ENCODE measurements around the gene HYCC1.

- TF ChIP-seq, protein P1, sequence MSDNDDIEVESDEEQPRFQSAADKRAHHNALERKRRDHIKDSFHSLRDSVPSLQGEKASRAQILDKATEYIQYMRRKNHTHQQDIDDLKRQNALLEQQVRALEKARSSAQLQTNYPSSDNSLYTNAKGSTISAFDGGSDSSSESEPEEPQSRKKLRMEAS (IDR thresholded peaks at IDR 0.05), result no peak
- TF ChIP-seq, protein P2, sequence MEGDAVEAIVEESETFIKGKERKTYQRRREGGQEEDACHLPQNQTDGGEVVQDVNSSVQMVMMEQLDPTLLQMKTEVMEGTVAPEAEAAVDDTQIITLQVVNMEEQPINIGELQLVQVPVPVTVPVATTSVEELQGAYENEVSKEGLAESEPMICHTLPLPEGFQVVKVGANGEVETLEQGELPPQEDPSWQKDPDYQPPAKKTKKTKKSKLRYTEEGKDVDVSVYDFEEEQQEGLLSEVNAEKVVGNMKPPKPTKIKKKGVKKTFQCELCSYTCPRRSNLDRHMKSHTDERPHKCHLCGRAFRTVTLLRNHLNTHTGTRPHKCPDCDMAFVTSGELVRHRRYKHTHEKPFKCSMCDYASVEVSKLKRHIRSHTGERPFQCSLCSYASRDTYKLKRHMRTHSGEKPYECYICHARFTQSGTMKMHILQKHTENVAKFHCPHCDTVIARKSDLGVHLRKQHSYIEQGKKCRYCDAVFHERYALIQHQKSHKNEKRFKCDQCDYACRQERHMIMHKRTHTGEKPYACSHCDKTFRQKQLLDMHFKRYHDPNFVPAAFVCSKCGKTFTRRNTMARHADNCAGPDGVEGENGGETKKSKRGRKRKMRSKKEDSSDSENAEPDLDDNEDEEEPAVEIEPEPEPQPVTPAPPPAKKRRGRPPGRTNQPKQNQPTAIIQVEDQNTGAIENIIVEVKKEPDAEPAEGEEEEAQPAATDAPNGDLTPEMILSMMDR (IDR thresholded peaks at IDR 0.05 in 2 of 3, conservative IDR thresholded peaks at IDR 0.05 in 1 of 3; ENCODE audit: borderline replicate concordance in 1 of 3, insufficient read depth in 1 of 3, low read depth in 2 of 3, low read length in 2 of 3), result no peak
- TF ChIP-seq EZH2phosphoT487 (IDR thresholded peaks at IDR 0.05; ENCODE audit: borderline replicate concordance) (no peak), EZH2 (IDR thresholded peaks at IDR 0.05) (no peak), YY1 (IDR thresholded peaks at IDR 0.05; ENCODE audit: extremely low read depth, insufficient replicate concordance, low read depth, low read length) (no peak), ZNF274 (IDR thresholded peaks at IDR 0.05; ENCODE audit: low read depth, low read length) (no peak), POLR2A (IDR thresholded peaks at IDR 0.05; ENCODE audit: borderline replicate concordance, extremely low read depth, insufficient read depth, insufficient read length) (no peak), CEBPB (IDR thresholded peaks at IDR 0.05; ENCODE audit: low read depth) (no peak), SP1 (IDR thresholded peaks at IDR 0.05; ENCODE audit: low read depth) (no peak)
Measured at GRCh38 chr7:22980422-22980821, 33.5 kb downstream of the HYCC1 start.
